ENCODE results near the gene CHIT1. TPM values are rescaled to one million over a fixed set of nuclear protein-coding genes. Genes with fewer than 3 reads are reported as not detected.
A peak's percentile ranks its signal among the peaks of the same experiment; 100 is the strongest.

Gene CHIT1
- total RNA-seq, 4 donors from 2014 or later = 0.45 to 9.0 (median 1.2) TPM; not detected in 1

DNA sequence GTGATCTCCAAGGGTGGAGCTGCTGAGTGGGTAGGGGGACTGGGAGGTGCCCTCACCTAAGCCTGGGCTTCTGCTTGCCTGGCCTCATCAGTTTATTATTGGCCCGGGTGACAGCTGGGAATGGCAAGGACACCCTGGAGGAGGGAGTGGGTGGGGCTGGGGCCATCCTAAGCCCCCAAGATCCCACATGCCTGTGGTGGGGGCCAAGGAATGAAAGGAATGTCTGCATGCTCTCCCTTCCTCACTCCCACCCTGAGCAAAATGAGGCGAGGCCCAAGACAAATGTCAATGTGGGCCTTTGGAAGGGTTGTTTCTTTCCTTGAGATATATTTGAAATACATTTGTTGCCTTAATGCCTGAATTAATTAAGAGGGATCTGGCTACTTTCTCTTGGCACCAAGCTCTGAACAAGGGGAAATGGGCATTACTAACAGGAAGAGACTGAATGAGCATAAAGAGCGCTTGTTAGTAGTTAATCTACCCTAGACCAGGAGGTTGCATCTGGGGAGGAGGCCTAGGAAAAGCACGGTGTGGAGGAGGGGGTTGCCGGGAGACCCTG is 23.3 kb downstream of the CHIT1 start:
- no peak for TF ChIP-seq POLR2A (IDR thresholded peaks at IDR 0.05)
- no peak for TF ChIP-seq CTCF (IDR thresholded peaks at IDR 0.05)
- Histone ChIP-seq H3K4me1 (no peaks in the 10 kb centered on the region), H3K36me3 (no peaks in the 10 kb centered on the region), H3K27me3 (no peaks in the 10 kb centered on the region), H3K9me3 (no peaks in the 10 kb centered on the region), H3K27ac (no peak overlapping the region), H3K4me3 (replicated peaks in 1 of 3) (no peak overlapping the region)
- DNase-seq = no peak
- WGBS, 2 donors = 82 to 90% methylated on average over 5 of the region's 5 CpGs
- intact Hi-C loops (cut with DNase I) = no loop called here

GRCh38 chr1:203204756-203205155 is 24.7 kb downstream of the CHIT1 start:
- DNase-seq = no peak
- H3K27ac ChIP-seq = no peak overlapping the region
- TF ChIP-seq CTCF (IDR thresholded peaks at IDR 0.05) (no peak), POLR2A (IDR thresholded peaks at IDR 0.05) (no peak)
- no peaks in the 10 kb centered on the region for H3K4me1 ChIP-seq
- 96% methylated on average over 2 of the region's 2 CpGs for WGBS, 2 donors
- H3K4me3 ChIP-seq (replicated peaks in 1 of 3) = no peak overlapping the region
- no peaks in the 10 kb centered on the region for H3K27me3 ChIP-seq
- intact Hi-C loops (cut with DNase I) = no loop called here
- no peaks in the 10 kb centered on the region for H3K36me3 ChIP-seq
- H3K9me3 ChIP-seq = no peaks in the 10 kb centered on the region

- H3K4me1 ChIP-seq = no peaks in the 10 kb centered on the region
- 87 to 89% methylated on average over 15 of the region's 15 CpGs for WGBS, 2 donors
- H3K27ac ChIP-seq = peak overlapping the region in 2 of 3 donors; percentile 36 to 37
- TF ChIP-seq CTCF (IDR thresholded peaks at IDR 0.05) = no peak
- no peak for TF ChIP-seq POLR2A (IDR thresholded peaks at IDR 0.05)
- no peaks in the 10 kb centered on the region for H3K36me3 ChIP-seq
- no peak overlapping the region for H3K4me3 ChIP-seq (replicated peaks in 1 of 3)
- H3K27me3 ChIP-seq = no peaks in the 10 kb centered on the region
- intact Hi-C loops (cut with DNase I) = no loop called here
- no peaks in the 10 kb centered on the region for H3K9me3 ChIP-seq
- DNase-seq = no peak
Measured at GRCh38 chr1:203202431-203203245, 26.8 kb downstream of the CHIT1 start.

DNA sequence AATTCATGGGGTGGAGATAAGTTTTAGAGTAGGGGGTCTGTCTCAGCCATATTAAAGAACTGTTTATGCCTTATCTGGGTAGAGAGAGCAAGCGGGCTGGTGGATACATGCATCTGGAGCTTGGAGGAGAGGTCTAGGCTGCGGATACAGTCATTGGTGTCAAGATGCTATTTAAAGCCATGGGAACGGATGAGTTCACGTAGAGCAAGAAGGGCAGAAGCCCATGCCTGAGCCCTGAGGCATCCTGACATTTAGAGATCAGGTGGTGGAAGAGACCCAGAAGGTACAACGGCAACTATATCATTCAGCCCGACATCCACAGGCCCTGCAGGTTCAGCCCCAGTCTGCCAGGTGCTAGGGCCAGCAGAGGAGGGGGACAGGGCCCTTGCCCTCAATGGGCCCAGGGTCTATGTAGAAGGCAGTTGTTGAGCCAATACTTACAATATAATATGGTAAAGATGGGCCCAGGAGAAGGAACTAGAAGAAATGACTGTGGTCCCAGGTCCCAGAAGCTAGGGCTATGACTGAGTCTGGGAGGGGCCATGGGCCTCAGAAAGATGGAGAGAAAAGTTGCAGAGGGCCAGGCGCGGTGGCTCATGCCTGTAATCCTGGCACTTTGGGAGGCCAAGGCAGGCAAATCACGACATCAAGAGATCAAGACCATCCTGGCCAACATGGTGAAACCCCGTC is 27.8 kb downstream of the CHIT1 start:
- H3K36me3 ChIP-seq = no peaks in the 10 kb centered on the region
- H3K4me3 ChIP-seq (replicated peaks in 1 of 3) = no peak overlapping the region
- no peaks in the 10 kb centered on the region for H3K9me3 ChIP-seq
- no peak overlapping the region for H3K27ac ChIP-seq
- DNase-seq = no peak
- no peak for TF ChIP-seq POLR2A (IDR thresholded peaks at IDR 0.05)
- TF ChIP-seq CTCF (IDR thresholded peaks at IDR 0.05) = no peak
- WGBS, 2 donors = 82 to 93% methylated on average over 10 of the region's 10 CpGs
- H3K4me1 ChIP-seq = no peaks in the 10 kb centered on the region
- intact Hi-C loops (cut with DNase I) = no loop called here
- no peaks in the 10 kb centered on the region for H3K27me3 ChIP-seq

DNA sequence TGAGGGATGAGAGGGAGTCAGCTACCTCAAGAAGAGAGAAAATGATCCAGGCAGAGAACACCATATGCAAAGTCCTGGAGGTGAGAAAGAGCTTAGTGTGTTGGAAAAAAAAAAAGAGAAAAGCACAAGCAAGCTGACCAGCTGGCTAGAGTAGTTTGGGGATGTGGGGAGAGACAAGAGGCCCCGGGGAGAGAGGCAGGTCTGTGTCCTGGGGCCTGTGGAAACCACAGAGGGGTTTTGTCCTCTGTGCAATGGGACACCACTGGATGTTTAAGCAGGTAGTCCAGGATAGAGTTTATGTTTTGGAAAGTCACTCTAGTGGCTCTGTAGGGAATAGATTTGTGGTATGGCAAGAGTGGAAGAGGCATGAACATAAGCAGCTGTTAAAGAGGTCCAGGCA is 28.6 kb downstream of the CHIT1 start:
- Histone ChIP-seq H3K4me1 (no peaks in the 10 kb centered on the region), H3K27ac (peak overlapping the region in 2 of 3 donors; percentile 2 to 17), H3K4me3 (replicated peaks in 1 of 3) (no peak overlapping the region), H3K9me3 (no peaks in the 10 kb centered on the region), H3K27me3 (no peaks in the 10 kb centered on the region), H3K36me3 (no peaks in the 10 kb centered on the region)
- TF ChIP-seq CTCF (IDR thresholded peaks at IDR 0.05) = no peak
- no peak for DNase-seq
- WGBS, 2 donors = 63 to 77% methylated on average over 1 of the region's 1 CpG
- intact Hi-C loops (cut with DNase I) = no loop called here
